Inferior parietal cortex (tissue), 1 donor: Measurements from ENCODE around the gene MYCN.
A peak's percentile ranks its signal among the peaks of the same experiment; 100 is the strongest.
"Not testable (repeated sequence)": the region's sequence is repeated elsewhere in the genome, so short reads cannot be mapped to it uniquely, and the experiment has no call there.

Source experiments
- DNase-seq: peaks from one replicate; pipeline ENCODE4 v3.0.0-alpha.2; 2016; ENCODE audit errors: extremely low spot score

The MYCN gene

DNA sequence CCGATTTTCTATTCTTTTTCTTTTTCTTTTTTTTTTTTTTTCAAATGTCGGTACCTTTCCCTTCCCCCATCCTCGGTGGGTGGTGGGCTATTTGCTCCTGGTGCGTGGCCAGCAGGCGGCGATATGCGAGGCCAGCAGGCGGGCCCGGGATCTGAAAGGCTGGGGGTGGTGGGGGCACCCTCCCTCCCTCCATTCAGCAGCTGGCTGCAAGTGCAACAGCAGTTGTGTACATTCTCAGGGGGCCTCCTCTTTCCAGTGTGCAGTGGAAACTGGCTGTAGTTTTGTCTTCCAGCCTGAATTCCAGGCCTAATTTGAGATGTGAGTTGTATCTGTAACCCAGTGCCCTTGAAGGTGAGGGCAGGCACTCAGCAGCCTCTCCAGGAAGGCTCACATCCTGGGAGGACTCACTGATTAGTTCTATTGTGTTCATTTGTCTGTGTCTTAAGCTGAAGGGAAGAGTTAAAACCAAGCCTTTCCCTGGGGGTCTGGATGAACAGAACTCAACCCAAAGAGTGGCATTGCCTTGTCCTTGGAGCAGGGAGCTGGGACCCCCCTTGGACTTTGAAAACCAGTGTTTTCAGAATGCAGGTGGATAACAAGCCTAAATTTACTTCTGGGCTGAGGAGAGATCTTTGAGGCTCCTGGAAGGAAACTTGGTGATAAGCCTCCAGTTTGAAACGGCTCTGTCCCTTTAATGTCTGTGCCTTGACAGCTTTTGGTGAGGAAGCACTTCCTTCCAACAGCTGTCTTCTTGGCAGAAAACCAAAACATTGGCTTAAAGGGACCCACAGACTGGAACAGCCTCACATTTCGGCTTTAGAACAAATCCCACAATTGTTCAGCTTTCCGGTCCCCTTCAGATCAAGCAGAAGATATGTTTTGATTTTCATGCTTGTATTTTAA, 3.3 kb downstream of the MYCN start:
- peak; percentile 92 for DNase-seq

DNA sequence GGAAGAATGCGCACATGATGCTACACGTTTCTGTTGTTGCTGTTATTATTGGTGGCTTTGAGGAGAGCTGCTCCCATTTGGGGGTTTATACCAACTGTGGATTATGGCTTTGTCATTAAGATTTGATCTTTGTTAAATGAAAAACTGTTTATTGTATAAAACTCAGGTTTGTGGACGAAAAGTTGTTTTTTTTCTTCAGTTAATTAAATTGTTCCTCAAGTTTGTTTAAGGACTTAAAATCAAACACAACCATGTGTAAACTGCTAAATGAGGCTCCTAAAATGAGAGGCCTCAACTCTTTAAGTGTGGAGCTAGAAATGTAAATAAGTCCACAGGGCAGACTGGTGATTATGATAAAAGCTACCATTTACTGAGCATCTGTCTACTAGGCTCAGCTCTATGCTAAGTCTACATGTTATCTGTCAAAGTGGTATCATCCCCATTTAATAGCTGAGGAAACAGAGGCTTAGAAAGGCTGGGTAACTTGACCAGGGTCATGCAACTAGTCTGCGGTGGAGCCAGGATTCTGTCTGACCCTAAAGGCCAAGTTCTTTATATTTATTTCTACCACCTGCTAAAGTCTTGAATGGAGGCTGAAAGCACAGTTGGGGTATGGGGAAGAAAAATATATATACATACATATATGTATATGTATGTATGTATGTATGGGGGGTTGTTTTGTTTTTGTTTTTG, 4.1 kb downstream of the MYCN start:
- no peak for DNase-seq

DNA sequence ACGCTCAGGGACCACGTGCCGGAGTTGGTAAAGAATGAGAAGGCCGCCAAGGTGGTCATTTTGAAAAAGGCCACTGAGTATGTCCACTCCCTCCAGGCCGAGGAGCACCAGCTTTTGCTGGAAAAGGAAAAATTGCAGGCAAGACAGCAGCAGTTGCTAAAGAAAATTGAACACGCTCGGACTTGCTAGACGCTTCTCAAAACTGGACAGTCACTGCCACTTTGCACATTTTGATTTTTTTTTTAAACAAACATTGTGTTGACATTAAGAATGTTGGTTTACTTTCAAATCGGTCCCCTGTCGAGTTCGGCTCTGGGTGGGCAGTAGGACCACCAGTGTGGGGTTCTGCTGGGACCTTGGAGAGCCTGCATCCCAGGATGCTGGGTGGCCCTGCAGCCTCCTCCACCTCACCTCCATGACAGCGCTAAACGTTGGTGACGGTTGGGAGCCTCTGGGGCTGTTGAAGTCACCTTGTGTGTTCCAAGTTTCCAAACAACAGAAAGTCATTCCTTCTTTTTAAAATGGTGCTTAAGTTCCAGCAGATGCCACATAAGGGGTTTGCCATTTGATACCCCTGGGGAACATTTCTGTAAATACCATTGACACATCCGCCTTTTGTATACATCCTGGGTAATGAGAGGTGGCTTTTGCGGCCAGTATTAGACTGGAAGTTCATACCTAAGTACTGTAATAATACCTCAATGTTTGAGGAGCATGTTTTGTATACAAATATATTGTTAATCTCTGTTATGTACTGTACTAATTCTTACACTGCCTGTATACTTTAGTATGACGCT, 5.8 kb downstream of the MYCN start:
- DNase-seq = no peak

DNA sequence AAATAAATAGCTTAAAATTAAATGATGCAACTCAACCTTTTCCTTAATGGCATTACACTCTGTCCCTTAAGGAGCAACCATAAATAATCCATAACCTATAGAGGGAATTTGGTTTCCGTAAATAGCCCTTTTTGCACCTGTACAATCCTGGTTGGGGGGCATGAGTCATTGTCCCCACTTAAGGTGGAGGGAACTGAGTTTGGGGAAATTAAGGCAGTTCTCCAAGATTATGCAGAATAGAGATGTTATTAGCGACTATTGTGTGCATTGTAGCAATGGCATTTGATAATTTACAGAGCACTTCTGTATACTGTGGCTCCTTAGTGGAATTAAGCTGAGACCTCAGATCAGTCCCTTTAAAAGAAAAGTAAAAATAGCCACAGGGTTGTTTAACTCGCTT, 6.6 kb downstream of the MYCN start:
- DNase-seq = no peak

- no peak for DNase-seq
Observed at GRCh38 chr2:15947431-15947830, 7.1 kb downstream of the MYCN start.

DNA sequence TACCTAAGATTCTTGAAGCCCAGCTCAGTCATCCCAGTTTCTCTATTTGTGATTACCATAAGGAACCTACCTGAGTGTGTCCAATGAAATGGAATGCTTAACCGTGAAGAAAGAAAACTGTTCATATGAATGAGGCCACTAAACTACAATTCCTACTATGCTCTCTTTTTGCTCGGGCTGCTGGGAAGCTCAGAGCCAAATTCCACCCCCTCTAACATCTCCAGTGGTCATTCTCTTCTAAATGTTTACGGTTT, 8.3 kb downstream of the MYCN start:
- no peak for DNase-seq

- no peak for DNase-seq
Observed at GRCh38 chr2:15949126-15949525, 8.8 kb downstream of the MYCN start.

GRCh38 chr2:15949551-15949950, 9.2 kb downstream of the MYCN start:
- no peak for DNase-seq

- no peak for DNase-seq
Observed at GRCh38 chr2:15950088-15950952, 10.0 kb downstream of the MYCN start.

GRCh38 chr2:15951936-15952335, 11.6 kb downstream of the MYCN start:
- not testable (repeated sequence) for DNase-seq

DNA sequence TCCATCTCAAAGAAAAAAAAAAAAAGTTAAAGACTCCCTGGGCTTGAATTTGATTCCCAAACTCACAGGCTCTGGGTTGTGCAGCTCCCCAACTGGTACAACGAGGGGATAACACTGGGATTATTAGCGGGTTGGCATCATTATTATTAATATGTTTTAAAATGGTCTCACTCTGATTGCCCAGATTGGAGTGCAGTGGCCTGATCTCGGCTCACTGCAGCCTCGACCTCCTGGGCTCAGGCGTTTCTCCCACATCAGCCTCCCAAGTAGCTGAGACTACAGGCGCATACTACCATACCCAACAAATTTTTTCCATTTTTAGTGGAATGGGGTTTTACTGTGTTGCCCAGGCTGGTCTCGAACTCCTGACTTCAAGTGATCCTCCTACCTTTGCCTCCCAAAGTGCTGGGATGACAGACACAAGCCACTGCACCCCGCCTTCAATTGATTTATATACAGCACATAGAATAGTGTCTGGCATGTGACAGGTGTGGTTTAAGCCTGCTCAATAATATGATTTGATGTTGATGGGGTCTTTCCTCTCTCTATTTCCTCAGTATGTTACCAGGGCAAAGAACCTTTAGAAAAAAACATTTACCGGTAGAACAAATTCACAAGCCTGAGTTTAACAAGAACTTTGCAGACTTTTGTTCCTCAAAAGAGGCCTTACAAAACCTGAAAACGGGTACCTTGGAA, 12.2 kb downstream of the MYCN start:
- DNase-seq = no peak

DNA sequence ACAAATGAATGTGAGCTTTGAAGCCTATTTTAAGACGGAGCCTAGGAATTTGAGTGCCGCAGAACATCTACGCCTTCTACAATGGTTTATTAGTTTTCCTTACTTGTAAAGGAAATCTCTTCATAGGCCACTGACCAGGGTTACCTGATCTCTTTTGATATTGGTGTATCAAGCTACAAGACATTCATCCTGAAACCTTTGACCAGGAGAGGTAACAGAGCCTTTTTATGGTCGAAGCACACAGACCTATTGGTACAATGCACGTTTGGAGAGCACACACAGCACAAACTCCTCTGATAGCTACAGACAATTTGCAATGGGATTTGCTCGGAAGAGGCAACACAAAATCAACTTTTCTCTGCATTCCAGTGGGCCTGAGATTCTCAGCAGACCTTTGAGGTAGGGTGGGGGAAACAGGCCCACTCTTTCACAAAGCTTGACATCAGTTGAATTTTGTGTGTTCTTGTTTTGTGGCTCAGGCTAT, 12.8 kb downstream of the MYCN start:
- no peak for DNase-seq

GRCh38 chr2:15953891-15954680, 13.7 kb downstream of the MYCN start:
- DNase-seq = no peak

GRCh38 chr2:15954761-15955160, 14.4 kb downstream of the MYCN start:
- DNase-seq = no peak

DNA sequence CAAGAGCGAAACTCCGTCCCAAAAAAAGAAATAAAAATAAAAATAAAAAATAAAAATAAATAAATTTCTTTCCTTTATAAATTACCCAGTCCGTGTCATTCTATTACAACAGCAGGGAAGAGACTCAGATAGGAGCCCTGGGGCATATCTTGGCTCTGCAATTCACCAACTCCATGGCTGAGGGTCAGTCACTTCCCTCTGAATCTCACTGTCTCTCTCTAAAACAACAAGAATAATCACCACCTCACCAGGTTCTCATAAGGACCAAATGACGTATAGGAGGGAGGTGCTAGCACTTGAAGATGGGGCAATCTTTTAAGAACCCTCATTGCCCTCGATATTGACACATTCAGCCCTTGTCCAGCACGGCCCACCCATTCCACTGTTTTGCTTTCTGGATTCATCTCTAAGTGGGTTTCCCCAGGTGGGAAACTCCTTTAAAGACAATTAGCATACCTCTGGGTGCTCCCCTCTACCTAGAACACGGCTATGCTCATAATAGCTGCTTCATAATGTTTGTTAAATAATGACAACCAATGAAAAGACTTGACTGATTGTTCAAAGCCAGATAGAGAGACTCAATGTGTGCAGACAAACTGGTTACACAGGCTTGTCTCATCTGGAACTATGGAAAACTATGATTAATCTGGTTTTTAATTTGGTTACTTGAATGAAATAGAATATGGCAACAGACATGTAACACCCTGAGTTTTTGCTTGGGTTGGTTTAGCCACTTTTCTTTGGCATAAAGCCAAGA, 15.1 kb downstream of the MYCN start:
- no peak for DNase-seq

- no peak for DNase-seq
Observed at GRCh38 chr2:15956230-15956629, 15.9 kb downstream of the MYCN start.

GRCh38 chr2:15956751-15957736, 16.7 kb downstream of the MYCN start:
- no peak for DNase-seq
